Urothelium cell line (cell line): ENCODE data around the gene PAN2.
"Not testable (repeated sequence)": the region's sequence is repeated elsewhere in the genome, so short reads cannot be mapped to it uniquely, and the experiment has no call there.

Experiments used
- DNase-seq: peaks from one replicate; pipeline ENCODE4 v3.0.0; 2011; ENCODE audit warnings: low spot score, mixed read lengths
- FAIRE-seq: peaks from 2 replicates; lab custom pipeline; 2011; peaks lifted over from hg19 to GRCh38; lab: Jason Lieb, UNC

Gene PAN2

GRCh38 chr12:56278905-56279304 lies 54.9 kb downstream of the PAN2 start:
- FAIRE-seq (no peak), DNase-seq (no peak)

GRCh38 chr12:56274299-56274698 lies 59.5 kb downstream of the PAN2 start:
- DNase-seq, result no peak

GRCh38 chr12:56272468-56272867 lies 61.3 kb downstream of the PAN2 start:
- not testable (repeated sequence) for DNase-seq, FAIRE-seq

More at GRCh38 chr12:56274299-56274698, 59.5 kb downstream of the PAN2 start:
- FAIRE-seq, result no peak

- DNase-seq, result peak; percentile 24
- FAIRE-seq, result no peak
These were observed 62.8 kb downstream of the PAN2 start for GRCh38 chr12:56271031-56271430.

- FAIRE-seq, result no peak
- no peak for DNase-seq
These were observed 66.2 kb downstream of the PAN2 start for GRCh38 chr12:56267443-56268071.

GRCh38 chr12:56266693-56267442 lies 66.9 kb downstream of the PAN2 start, which contains the start of gene COQ10A:
Gene COQ10A, plus strand, starts transcription at chr12:56266942. Its CDS starts 177 bp downstream, at chr12:56267119.
- FAIRE-seq, result peak; percentile 53
- peak; percentile 97 for DNase-seq
